Endothelial cell of umbilical vein (primary cell): ENCODE measurements around the gene NPAS4. TPM values are rescaled to one million over a fixed set of nuclear protein-coding genes. Genes with fewer than 3 reads are reported as not detected.

Experiments used
- BruUV-seq: library from RNA; stranded (reverse); fragments of 400-500 nt; replicated peaks from 2 replicates; lab custom pipeline; 2021; lab: Mats Ljungman, UMichigan
- CTCF ChIA-PET: fragments of 300-600, 350-600 bp; sonication (Branson Sonifier 250); formaldehyde crosslinking; loops from one replicate; lab custom pipeline; 2021; ENCODE audit warnings: antibody characterized with exemption, inconsistent platforms; lab: Charles Lee
- POLR2A ChIA-PET: fragments of 300-600, 350-600 bp; sonication (Branson Sonifier 250); formaldehyde crosslinking; loops from one replicate; lab custom pipeline; 2021; ENCODE audit warnings: antibody characterized with exemption, inconsistent platforms; lab: Charles Lee
- DNase-seq: peaks from one replicate; pipeline ENCODE4 v3.0.0-alpha.2; 2011; ENCODE audit warnings: low read depth, low spot score
- FAIRE-seq: peaks from 2 replicates; lab custom pipeline; 2011; peaks lifted over from hg19 to GRCh38; lab: Jason Lieb, UNC
- H2AFZ ChIP-seq: 2 replicates; pipeline ENCODE4 v1.6.0; 2012; ENCODE audit warnings: low read depth, low read length, control low read depth, inconsistent platforms
- H3K27ac ChIP-seq: 2 replicates; pipeline ENCODE4 v1.5.1; 2011; ENCODE audit warnings: low read depth, mild to moderate bottlenecking, control low read depth, low read length, moderate library complexity; ENCODE audit not compliant: insufficient read depth
- H3K27me3 ChIP-seq, 2 experiments: 2 replicates each; pipeline versions ENCODE4 v1.6.0 to v1.6.1; 2011; ENCODE audit warnings: low read length in 2 of 2, mixed read lengths in 1 of 2; ENCODE audit not compliant: control insufficient read depth in 2 of 2, insufficient read depth in 2 of 2
- H3K36me3 ChIP-seq, 2 experiments: 2 replicates in 1 of 2; 3 replicates in 1 of 2; pipeline ENCODE4 v1.5.1; 2011; ENCODE audit warnings: low read length in 2 of 2, mild to moderate bottlenecking in 1 of 2, moderate library complexity in 1 of 2; ENCODE audit not compliant: control insufficient read depth in 2 of 2, insufficient read depth in 2 of 2; ENCODE audit errors: extremely low read depth in 1 of 2
- H3K4me1 ChIP-seq: 3 replicates; pipeline ENCODE4 v1.5.1; 2011; ENCODE audit warnings: mild to moderate bottlenecking, low read length; ENCODE audit not compliant: control insufficient read depth, insufficient read depth; ENCODE audit errors: extremely low read depth
- H3K4me2 ChIP-seq: 2 replicates; pipeline ENCODE4 v1.6.1; 2011; ENCODE audit warnings: low read length, control low read depth, mixed read lengths; ENCODE audit not compliant: insufficient read depth
- H3K4me3 ChIP-seq, 3 experiments: fragments of 200-600 bp in 1 of 3; sonication (generic), shearing (Covaris generic) in 1 of 3; replicated peaks in 1 of 3; 2 replicates each; pipeline ENCODE4 v1.5.1; 2011 to 2016; ENCODE audit warnings: control low read depth in 3 of 3, low read length in 3 of 3, mild to moderate bottlenecking in 2 of 3, inconsistent platforms in 1 of 3, low read depth in 1 of 3, moderate library complexity in 1 of 3; ENCODE audit not compliant: insufficient read depth in 1 of 3
- H3K79me2 ChIP-seq: 2 replicates; pipeline ENCODE4 v1.6.0; 2012; ENCODE audit warnings: low read length, inconsistent platforms; ENCODE audit not compliant: control insufficient read depth, insufficient read depth
- H3K9ac ChIP-seq: replicated peaks from 2 replicates; pipeline ENCODE3; 2011; ENCODE audit warnings: low read length, control low read depth; ENCODE audit not compliant: insufficient read depth; ENCODE audit errors: extremely low read depth
- H3K9me1 ChIP-seq: replicated peaks from 3 replicates; pipeline ENCODE4 v1.6.0; 2011; ENCODE audit warnings: mild to moderate bottlenecking, low read length; ENCODE audit not compliant: control insufficient read depth, insufficient read depth; ENCODE audit errors: extremely low read depth
- H3K9me3 ChIP-seq: replicated peaks from 2 replicates; pipeline ENCODE4 v1.5.1; 2012; ENCODE audit warnings: low read length, inconsistent platforms; ENCODE audit not compliant: control insufficient read depth, insufficient read depth
- H4K20me1 ChIP-seq: replicated peaks from 2 replicates; pipeline ENCODE3; 2011; ENCODE audit warnings: mild to moderate bottlenecking, low read length; ENCODE audit not compliant: control insufficient read depth, insufficient read depth; ENCODE audit errors: extremely low read depth
- CTCF ChIP-seq, 2 donors: IDR thresholded peaks; 1 replicate in 1 of 2; 2 replicates in 1 of 2; pipeline ENCODE4 v1.5.1; 2011; ENCODE audit warnings: low read length in 2 of 2, mild to moderate bottlenecking in 2 of 2, moderate library complexity in 2 of 2, control low read depth in 1 of 2, inconsistent platforms in 1 of 2, low read depth in 1 of 2; ENCODE audit not compliant: insufficient read depth in 1 of 2; ENCODE audit errors: extremely low read depth in 1 of 2
- EZH2 ChIP-seq: IDR thresholded peaks from 2 replicates; pipeline ENCODE4 v1.6.1; 2012; ENCODE audit warnings: borderline replicate concordance, low read depth, mild to moderate bottlenecking, moderate library complexity, low read length, inconsistent platforms; ENCODE audit not compliant: severe bottlenecking
- FOS ChIP-seq: IDR thresholded peaks from 2 replicates; pipeline ENCODE4 v1.6.1; 2011; ENCODE audit warnings: mild to moderate bottlenecking, low read length, moderate library complexity, borderline replicate concordance; ENCODE audit not compliant: insufficient read depth
- GATA2 ChIP-seq: IDR thresholded peaks from 2 replicates; pipeline ENCODE4 v1.7.0; 2011; ENCODE audit warnings: low read depth, mild to moderate bottlenecking, moderate library complexity, mixed read lengths, low read length; ENCODE audit not compliant: insufficient read length, insufficient read depth
- JUN ChIP-seq: IDR thresholded peaks from 2 replicates; pipeline ENCODE4 v1.6.1; 2011; ENCODE audit warnings: borderline replicate concordance, low read depth; ENCODE audit not compliant: insufficient read length, insufficient read depth
- MYC ChIP-seq: IDR thresholded peaks from one replicate; pipeline ENCODE4 v1.6.1; 2011; ENCODE audit warnings: mild to moderate bottlenecking, low read depth, low read length
- POLR2A ChIP-seq: IDR thresholded peaks from 2 replicates; pipeline ENCODE4 v1.6.1; 2012; ENCODE audit warnings: low read depth, mild to moderate bottlenecking, control low read depth, low read length
- POLR2AphosphoS5 ChIP-seq: IDR thresholded peaks from 2 replicates; pipeline ENCODE4 v1.6.1; 2012; ENCODE audit warnings: low read depth, mild to moderate bottlenecking, control low read depth, low read length, moderate library complexity; ENCODE audit not compliant: insufficient read depth
- dilution Hi-C: fragments of 300-500 bp; cut with MboI; formaldehyde crosslinking; loops from one replicate; pipeline ENCODE4 v1.15.0; 2019; ENCODE audit warnings: low sequenced_read_pairs; ENCODE audit not compliant: extremely low pct_ligation_motif_present
- intact Hi-C: fragments of 100-400 bp; cut with micrococcal nuclease; formaldehyde crosslinking; loops from one replicate; pipeline ENCODE4 v1.10.0; 2022
- polyA plus RNA-seq, 4 experiments: library from polyadenylated mRNA; depleted of rRNA in 3 of 4; stranded (reverse) in 3 of 4; unstranded in 1 of 4; fragments of >200 nt; gene quantifications; 2 replicates each; pipeline versions ENCODE4 v1.2.1 to v1.2.3, GENCODE V29; 2011 to 2012; ENCODE audit warnings: missing spikeins in 1 of 4
- total RNA-seq: library from RNA; stranded (reverse); gene quantifications from 2 replicates; pipeline ENCODE4 v1.2.3, GENCODE V29; 2021
- TF ChIP-seq, protein P1 (sequence below): IDR thresholded peaks from 2 replicates; pipeline ENCODE4 v1.6.1; 2011; ENCODE audit not compliant: insufficient read depth, insufficient read length

Gene NPAS4
- total and polyA plus RNA-seq, 2 donors (not counting 3 experiments of a cell fraction or from before 2014, with no cell fraction given): not detected

GRCh38 chr11:66462010-66462409 is 41.2 kb downstream of the NPAS4 start:
- no peak for FAIRE-seq
- H3K4me3 ChIP-seq: no peak overlapping the region
- TF ChIP-seq MYC: no peak
- no peak for TF ChIP-seq CTCF (IDR thresholded peaks at IDR 0.05; ENCODE audit: extremely low read depth in 1 of 2, insufficient read depth in 1 of 2, low read depth in 1 of 2, low read length in 2 of 2)
- no peak for TF ChIP-seq EZH2
- TF ChIP-seq POLR2AphosphoS5: no peak
- TF ChIP-seq, protein P1, sequence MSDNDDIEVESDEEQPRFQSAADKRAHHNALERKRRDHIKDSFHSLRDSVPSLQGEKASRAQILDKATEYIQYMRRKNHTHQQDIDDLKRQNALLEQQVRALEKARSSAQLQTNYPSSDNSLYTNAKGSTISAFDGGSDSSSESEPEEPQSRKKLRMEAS: no peak
- TF ChIP-seq FOS: no peak
- TF ChIP-seq GATA2: no peak
- no peak for TF ChIP-seq POLR2A
- TF ChIP-seq JUN: no peak
- no peak overlapping the region for H3K4me2 ChIP-seq
- no peaks in the 10 kb centered on the region for H3K9me3 ChIP-seq
- no peak for DNase-seq
- no peaks in the 10 kb centered on the region for H3K9me1 ChIP-seq
- H3K36me3 ChIP-seq: no peaks in the 10 kb centered on the region
- BruUV-seq: no TSS peak
- dilution Hi-C loops: no loop called here
- ChIA-PET CTCF (interaction anchor here (1.2 to 1.7 kb wide), 3 partner anchors 18 to 150 kb away, joined by 4 to 6 read pairs (median 4); partner anchors contain the start of genes DPP3 and MRPL11), POLR2A (no interaction called here)
- no peaks in the 10 kb centered on the region for H3K79me2 ChIP-seq
- no peaks in the 10 kb centered on the region for H4K20me1 ChIP-seq
- H3K27me3 ChIP-seq: peaks cover 2 to 4% of the 10 kb centered on the region in 2 experiments
- intact Hi-C loops: no loop called here
- H3K9ac ChIP-seq: no peak overlapping the region
- no peak overlapping the region for H2AFZ ChIP-seq
- peaks cover 3% of the 10 kb centered on the region for H3K4me1 ChIP-seq
- no peak overlapping the region for H3K27ac ChIP-seq
